Pons (tissue), 1 donor: ENCODE data around the gene ERCC6L2.

Experiments
- DNase-seq: peaks from one replicate; pipeline ENCODE4 v3.0.0-alpha.2; 2016; ENCODE audit warnings: low spot score

The ERCC6L2 gene

GRCh38 chr9:95920017-95920416 is 44.5 kb downstream of the ERCC6L2 start:
- no peak for DNase-seq

- no peak for DNase-seq
These were observed 48.3 kb downstream of the ERCC6L2 start for GRCh38 chr9:95923794-95924193.

- DNase-seq: no peak
These were observed 49.5 kb downstream of the ERCC6L2 start for GRCh38 chr9:95924987-95925386.

DNA sequence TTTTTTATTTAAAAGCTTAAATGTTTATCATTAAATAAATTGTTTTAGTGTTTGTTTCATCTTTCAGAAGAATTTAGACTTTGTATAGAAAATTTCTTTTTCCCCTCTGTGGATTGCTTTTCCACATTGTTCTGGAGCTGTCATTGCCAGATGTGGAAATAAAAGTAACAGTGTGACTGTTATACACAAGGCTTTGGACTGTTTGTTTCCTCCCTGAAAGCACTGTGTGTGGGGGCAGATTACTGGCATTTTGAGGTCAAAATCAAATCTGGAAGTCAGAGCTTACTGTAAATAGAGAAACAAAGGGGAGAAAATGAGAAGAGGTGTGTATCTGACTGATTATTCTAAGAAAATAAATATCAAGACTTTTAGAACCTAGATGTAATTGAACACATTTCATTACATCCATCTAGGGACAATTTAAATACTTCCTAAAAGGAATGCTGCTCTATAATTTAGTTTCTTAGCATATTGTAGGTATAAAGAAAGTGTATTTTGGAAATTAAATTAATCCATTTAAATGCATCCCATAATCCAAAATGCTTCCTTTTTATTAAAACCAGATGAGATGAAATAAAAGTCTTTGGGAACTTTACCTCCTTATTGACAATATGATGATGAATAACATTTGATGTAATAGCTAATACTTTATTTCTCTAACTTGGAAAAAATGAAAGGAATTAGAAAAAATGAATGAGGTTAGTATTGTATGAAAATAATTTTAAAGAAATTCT is 51.9 kb downstream of the ERCC6L2 start:
- DNase-seq: peak; percentile 38

DNA sequence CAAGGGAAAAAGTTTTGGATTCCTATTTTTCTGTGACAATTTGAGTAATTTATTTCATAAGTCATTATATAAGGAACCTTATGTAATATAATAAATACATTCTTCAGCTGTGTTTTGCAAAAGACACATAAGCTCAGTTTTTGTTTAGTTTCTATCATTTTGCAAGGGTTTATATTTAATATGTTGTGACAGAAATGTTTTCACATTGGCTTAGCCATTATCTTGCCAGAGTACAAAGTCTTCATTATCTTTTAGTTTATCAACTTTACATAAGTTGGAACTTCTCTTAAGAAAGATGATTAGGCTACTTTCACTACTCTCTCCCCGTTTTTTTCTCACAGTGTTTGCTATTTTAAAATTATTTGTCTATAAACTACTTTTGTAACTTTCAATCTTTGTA is 54.8 kb downstream of the ERCC6L2 start:
- no peak for DNase-seq

DNA sequence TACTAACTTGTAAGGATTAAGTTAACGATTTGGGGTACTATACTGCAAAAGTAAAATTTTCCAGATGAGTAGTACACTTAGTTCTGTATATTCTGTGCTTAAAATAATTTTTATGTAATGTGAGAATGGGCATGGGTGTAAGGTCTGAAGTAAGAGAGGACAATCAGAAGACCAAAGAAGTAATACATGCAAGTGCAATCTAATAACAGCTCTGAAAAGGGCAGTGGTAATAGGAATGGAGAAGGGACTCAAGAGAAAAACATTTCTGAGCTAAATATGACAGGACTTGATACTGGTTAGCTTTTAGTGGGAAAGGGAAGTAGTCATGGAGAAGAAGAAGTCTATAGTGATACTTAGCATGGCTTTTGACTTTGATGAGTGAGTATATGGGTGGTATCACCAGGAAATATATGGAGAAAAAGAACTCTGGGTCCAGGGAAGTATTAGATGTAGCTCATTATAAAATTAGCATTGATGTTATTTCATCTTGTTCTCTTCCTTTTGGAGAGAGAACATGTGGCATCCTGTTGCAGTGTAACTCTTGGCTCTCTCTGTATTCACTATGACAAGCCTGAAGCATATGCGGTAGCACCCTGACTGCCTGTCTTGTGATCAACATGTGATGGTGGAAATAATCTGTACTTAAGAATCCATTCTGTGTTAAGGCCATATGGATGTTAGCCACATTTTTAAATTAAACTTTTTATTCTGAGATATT is 60.5 kb downstream of the ERCC6L2 start:
- no peak for DNase-seq

- DNase-seq: no peak
These were observed 61.1 kb downstream of the ERCC6L2 start for GRCh38 chr9:95936579-95937075.

DNA sequence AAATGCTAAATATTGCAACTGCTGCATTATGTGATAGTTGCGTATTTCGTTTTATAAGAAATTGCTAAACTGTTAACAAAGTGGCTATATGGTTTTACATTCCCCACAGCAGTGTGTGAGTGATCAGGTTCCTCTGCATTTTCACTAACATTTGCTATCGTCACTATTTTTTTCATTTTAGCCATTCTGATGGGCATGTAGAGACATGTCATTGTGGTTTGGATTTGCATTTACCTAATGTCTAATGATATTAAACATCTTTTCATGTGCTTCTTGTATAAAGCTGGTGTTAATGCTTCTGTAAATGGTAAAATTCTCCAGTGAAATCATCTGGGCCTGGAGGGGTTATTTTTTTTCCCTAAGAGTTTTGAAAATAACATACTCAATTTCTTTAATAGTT is 61.6 kb downstream of the ERCC6L2 start:
- no peak for DNase-seq

DNA sequence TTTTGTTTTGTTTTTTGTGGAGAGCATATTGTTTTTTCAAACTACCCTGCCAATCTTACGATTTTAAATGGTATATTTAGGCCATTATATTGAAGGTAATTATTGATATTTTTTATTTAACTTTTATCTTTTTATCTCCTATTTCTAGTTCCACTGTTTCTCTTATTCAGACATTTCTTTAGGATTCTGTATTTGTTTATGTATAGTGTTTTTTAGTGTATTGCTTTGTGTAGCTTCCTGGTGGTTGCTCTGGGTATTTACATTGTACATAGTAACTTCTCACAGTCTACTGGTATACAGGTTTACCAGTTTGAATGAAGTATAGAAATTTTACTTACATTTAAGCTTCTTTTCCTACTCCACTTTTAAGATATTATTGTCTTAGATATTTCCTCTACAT is 63.2 kb downstream of the ERCC6L2 start:
- DNase-seq: no peak

- DNase-seq: no peak
These were observed 64.0 kb downstream of the ERCC6L2 start for GRCh38 chr9:95939472-95939871.

- no peak for DNase-seq
These were observed 64.8 kb downstream of the ERCC6L2 start for GRCh38 chr9:95940265-95940664.

DNA sequence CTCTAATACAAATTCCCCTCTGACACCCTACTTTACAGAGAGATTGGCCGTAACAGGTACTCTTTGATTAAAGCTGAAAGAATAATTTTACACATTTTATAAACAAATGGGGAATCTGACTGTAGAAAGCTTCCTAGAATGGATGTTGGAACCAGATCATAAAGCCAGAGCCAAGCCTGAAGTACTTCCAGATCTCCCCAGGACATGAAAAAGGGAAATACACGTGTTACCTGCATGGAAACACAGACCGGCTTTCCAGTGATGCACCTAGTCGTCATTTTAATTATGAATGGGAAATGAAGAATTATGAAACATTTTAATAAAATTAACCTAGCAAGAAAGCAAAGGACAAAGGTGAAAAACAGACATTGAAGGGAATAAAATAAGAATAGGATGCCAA is 66.5 kb downstream of the ERCC6L2 start:
- DNase-seq: no peak

- DNase-seq: no peak
These were observed 71.6 kb downstream of the ERCC6L2 start for GRCh38 chr9:95947118-95947517.

- no peak for DNase-seq
These were observed 77.0 kb downstream of the ERCC6L2 start for GRCh38 chr9:95952471-95952870.

- DNase-seq: no peak
These were observed 78.5 kb downstream of the ERCC6L2 start for GRCh38 chr9:95953986-95954385.

DNA sequence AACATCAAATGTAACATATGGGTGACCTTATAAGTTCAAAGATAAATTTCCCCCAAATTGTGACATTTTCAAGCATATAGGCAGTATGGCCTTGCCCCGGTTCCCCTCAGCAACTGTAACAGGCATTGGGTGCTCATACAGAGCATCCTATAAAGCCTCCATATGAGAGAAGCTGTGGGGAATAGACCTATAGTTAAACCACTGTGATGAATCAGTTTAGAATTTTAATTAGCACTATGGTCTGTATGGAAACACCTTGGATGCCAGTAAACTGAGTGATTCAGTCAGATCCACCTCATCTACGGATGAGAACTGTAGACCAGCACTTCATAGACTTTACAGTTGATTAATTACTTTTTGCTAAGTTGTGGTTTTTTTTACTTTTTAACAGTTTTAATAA is 79.4 kb downstream of the ERCC6L2 start:
- DNase-seq: no peak

GRCh38 chr9:95962936-95963335 is 87.4 kb downstream of the ERCC6L2 start:
- DNase-seq: no peak

GRCh38 chr9:95963659-95964058 is 88.2 kb downstream of the ERCC6L2 start:
- no peak for DNase-seq

DNA sequence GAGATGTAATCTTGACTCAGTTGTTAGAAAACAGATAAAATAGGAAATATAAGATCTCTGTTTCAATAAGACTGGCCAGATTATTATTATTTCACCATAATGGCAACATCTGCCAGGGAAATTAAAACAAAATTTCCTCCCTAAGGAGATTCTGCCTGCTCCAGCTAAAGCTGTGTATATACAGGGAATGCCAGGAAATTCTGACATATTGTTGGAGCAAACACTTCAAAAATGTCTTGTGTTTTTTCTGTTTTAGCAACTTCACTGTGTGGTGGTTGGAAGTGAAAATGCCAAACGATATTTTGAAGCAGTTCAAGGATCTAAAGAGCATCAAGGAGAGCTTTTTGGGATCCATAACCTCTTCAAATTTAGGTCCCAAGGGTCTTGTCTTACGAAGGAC is 90.8 kb downstream of the ERCC6L2 start:
- DNase-seq: no peak

DNA sequence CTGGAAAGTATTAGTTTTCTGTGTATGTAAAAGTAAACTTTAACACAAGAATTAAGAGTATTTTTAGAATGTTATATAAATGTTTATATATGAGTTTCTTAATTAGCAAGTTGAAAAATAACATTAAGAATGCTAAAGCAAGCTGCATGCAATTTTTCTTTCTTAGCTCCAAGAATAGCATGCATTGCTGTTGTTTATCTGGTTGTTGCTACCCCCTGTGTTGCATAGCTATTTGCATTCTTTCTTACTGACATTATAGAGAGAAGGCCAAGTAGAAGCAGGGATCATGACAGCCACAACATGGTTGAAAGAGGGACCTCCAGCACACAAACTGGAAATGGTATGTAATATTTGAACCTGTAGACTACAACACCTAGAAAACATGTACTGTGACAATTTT is 94.8 kb downstream of the ERCC6L2 start:
- no peak for DNase-seq

GRCh38 chr9:95971815-95972214 is 96.3 kb downstream of the ERCC6L2 start:
- peak; percentile 57 for DNase-seq

DNA sequence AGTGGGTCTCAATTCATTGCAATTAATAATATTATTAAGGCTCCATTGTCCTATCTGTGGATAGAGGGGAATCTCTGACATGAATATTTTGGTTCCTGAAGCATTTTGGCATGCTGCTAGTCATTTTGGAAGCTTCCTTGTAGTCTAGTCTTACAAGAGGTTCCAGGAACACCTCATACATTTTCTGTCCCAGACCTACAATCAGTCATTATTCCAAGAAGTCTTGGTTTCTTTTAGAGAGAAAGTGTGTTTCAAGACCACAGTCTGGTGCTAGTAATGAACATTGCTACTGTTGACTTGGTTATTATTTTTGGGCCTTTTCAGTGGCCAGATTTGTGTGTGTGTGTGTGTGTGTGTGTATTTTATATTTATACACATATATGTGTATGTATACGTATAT is 98.9 kb downstream of the ERCC6L2 start:
- no peak for DNase-seq

GRCh38 chr9:95977371-95977770 is 101.9 kb downstream of the ERCC6L2 start:
- DNase-seq: no peak

- no peak for DNase-seq
These were observed 102.6 kb downstream of the ERCC6L2 start for GRCh38 chr9:95978106-95978505.
